K562 (cell line): ENCODE measurements around the gene BFSP1. TPM values are rescaled to one million over a fixed set of nuclear protein-coding genes. Genes with fewer than 3 reads are reported as not detected.

Experiments
- ATAC-seq: fragments of 200-7000 bp; cut with Tn5 transposase; 3 replicates; pipeline ENCODE4 v1.9.1; 2020; ENCODE audit warnings: moderate library complexity
- BruUV-seq: library from RNA; stranded (reverse); fragments of 400-500 nt; replicated peaks from 2 replicates; lab custom pipeline; 2021; lab: Mats Ljungman, UMichigan
- CTCF ChIA-PET: fragments of 300-600 bp; formaldehyde crosslinking; extraction: SDS; loops from one replicate; lab custom pipeline; 2021; ENCODE audit warnings: low intra/inter-chr PET ratio; lab: Yijun Ruan, JAX
- POLR2A ChIA-PET: fragments of 300-600, 350-650 bp; sonication (Branson Sonifier 250); formaldehyde crosslinking; extraction: SDS; loops from one replicate; lab custom pipeline; 2021; ENCODE audit warnings: antibody characterized with exemption, inconsistent platforms; lab: Yijun Ruan, JAX
- DNase-seq, 4 experiments: peaks; one replicate each; pipeline versions ENCODE4 v3.0.0 to v3.0.0-alpha.2; 2011 to 2018; ENCODE audit warnings: low spot score in 3 of 4, mixed read lengths in 3 of 4; ENCODE audit errors: extremely low read depth in 1 of 4
- FAIRE-seq: peaks from 2 replicates; lab custom pipeline; 2011; peaks lifted over from hg19 to GRCh38; lab: Jason Lieb, UNC
- H2AFZ ChIP-seq: 2 replicates; pipeline ENCODE4 v1.6.0; 2011; ENCODE audit warnings: low read depth, low read length, control low read depth, inconsistent platforms
- H3K27ac ChIP-seq: fragments of 200-600 bp; 3 replicates; pipeline ENCODE4 v1.8.0; 2011; ENCODE audit warnings: low read depth, mild to moderate bottlenecking, control low read depth, inconsistent platforms, low read length, moderate library complexity, mixed read lengths; ENCODE audit errors: extremely low read depth
- H3K27me3 ChIP-seq, 2 experiments: fragments of 300-600 bp in 1 of 2; 2 replicates in 1 of 2; 3 replicates in 1 of 2; pipeline versions ENCODE4 v1.6.0 to v1.8.0; 2011; ENCODE audit warnings: inconsistent platforms in 2 of 2, low read length in 2 of 2, mild to moderate bottlenecking in 1 of 2, mixed read lengths in 1 of 2, moderate library complexity in 1 of 2; ENCODE audit not compliant: control insufficient read depth in 2 of 2, insufficient read depth in 2 of 2
- H3K36me3 ChIP-seq: fragments of 300-600 bp; 3 replicates; pipeline ENCODE4 v1.8.0; 2011; ENCODE audit warnings: mild to moderate bottlenecking, low read length, inconsistent platforms; ENCODE audit not compliant: control insufficient read depth, insufficient read depth
- H3K4me1 ChIP-seq, 2 experiments: fragments of 200-600 bp in 1 of 2; replicated peaks in 1 of 2; 2 replicates in 1 of 2; 3 replicates in 1 of 2; pipeline versions ENCODE4 v1.5.1 to v1.8.0; 2011; ENCODE audit warnings: inconsistent platforms in 2 of 2, low read length in 2 of 2, mild to moderate bottlenecking in 1 of 2, mixed read lengths in 1 of 2, moderate library complexity in 1 of 2; ENCODE audit not compliant: control insufficient read depth in 2 of 2, insufficient read depth in 2 of 2
- H3K4me2 ChIP-seq: 2 replicates; pipeline ENCODE4 v1.6.1; 2011; ENCODE audit warnings: low read length, control low read depth, inconsistent platforms, mixed read lengths; ENCODE audit not compliant: insufficient read depth
- H3K4me3 ChIP-seq: fragments of 200-600 bp; sonication (generic), shearing (Covaris generic); 2 replicates; pipeline ENCODE4 v1.5.1; 2016; ENCODE audit warnings: control low read depth, inconsistent platforms
- H3K79me2 ChIP-seq: fragments of 200-600 bp; 3 replicates; pipeline ENCODE4 v1.8.0; 2011; ENCODE audit warnings: low read length, inconsistent platforms; ENCODE audit not compliant: control insufficient read depth, insufficient read depth
- H3K9ac ChIP-seq, 2 experiments: 2 replicates each; pipeline versions ENCODE4 v1.6.0 to v1.6.1; 2011; ENCODE audit warnings: low read depth in 2 of 2, low read length in 2 of 2, control low read depth in 1 of 2, inconsistent platforms in 1 of 2, mild to moderate bottlenecking in 1 of 2, mixed read lengths in 1 of 2; ENCODE audit not compliant: insufficient read depth in 1 of 2
- H3K9me1 ChIP-seq: one replicate; pipeline ENCODE4 v1.6.0; 2011; ENCODE audit warnings: inconsistent platforms, mild to moderate bottlenecking, low read length, moderate library complexity; ENCODE audit not compliant: control insufficient read depth, insufficient read depth
- H3K9me3 ChIP-seq: replicated peaks from 2 replicates; pipeline ENCODE4 v1.5.1; 2011; ENCODE audit warnings: low read depth, low read length, inconsistent platforms; ENCODE audit not compliant: control insufficient read depth, insufficient read depth
- H4K20me1 ChIP-seq: replicated peaks from 2 replicates; pipeline ENCODE4 v1.6.1; 2011; ENCODE audit warnings: low read length, inconsistent platforms, mixed read lengths; ENCODE audit not compliant: control insufficient read depth, insufficient read depth
- CREB3 ChIP-seq: fragments of 450-650 bp; conservative IDR thresholded peaks from 2 replicates; pipeline ENCODE4 v1.6.1; 2016; ENCODE audit warnings: missing genetic modification characterization, low read depth, mild to moderate bottlenecking, missing compliant biosample characterization, moderate library complexity
- DMBX1 ChIP-seq: fragments of 250-450 bp; sonication (Bioruptor Pico); IDR thresholded peaks from 2 replicates; pipeline ENCODE4 v1.8.0; 2022; ENCODE audit warnings: inconsistent platforms, mild to moderate bottlenecking, moderate library complexity, borderline replicate concordance
- E2F4 ChIP-seq: sonication (generic); formaldehyde crosslinking; IDR thresholded peaks from 2 replicates; pipeline ENCODE4 v1.8.0; 2022; ENCODE audit warnings: mild to moderate bottlenecking, low read depth, missing genetic modification reagents
- ERF ChIP-seq: fragments of 450-650 bp; formaldehyde crosslinking; IDR thresholded peaks from 2 replicates; pipeline ENCODE4 v1.4.0; 2020; ENCODE audit warnings: mild to moderate bottlenecking, mixed read lengths
- NKRF ChIP-seq: fragments of 450-650 bp; IDR thresholded peaks from 2 replicates; pipeline ENCODE4 v1.6.1; 2016; ENCODE audit warnings: borderline replicate concordance
- NR2C2 ChIP-seq, 2 experiments: fragments of 200-800 bp in 1 of 2; sonication (Bioruptor generic) in 1 of 2; sonication (generic) in 1 of 2; formaldehyde crosslinking in 1 of 2; IDR thresholded peaks; 2 replicates each; pipeline versions ENCODE4 v1.6.1 to v1.8.0; 2016 to 2022; ENCODE audit warnings: mild to moderate bottlenecking in 1 of 2, missing compliant biosample characterization in 1 of 2, missing genetic modification characterization in 1 of 2, missing genetic modification reagents in 1 of 2
- PPARD ChIP-seq: fragments of 250-450 bp; sonication (Bioruptor Pico); IDR thresholded peaks from 2 replicates; pipeline ENCODE4 v1.8.0; 2022; ENCODE audit warnings: inconsistent platforms, mild to moderate bottlenecking, moderate library complexity
- PRPF4 ChIP-seq: fragments of 200-400 bp; formaldehyde crosslinking; IDR thresholded peaks from one replicate; pipeline ENCODE4 v1.6.1; 2017; ENCODE audit warnings: low read length, low read depth, mild to moderate bottlenecking; ENCODE audit not compliant: insufficient read depth, poor library complexity, severe bottlenecking
- PTTG1 ChIP-seq: fragments of 450-650 bp; IDR thresholded peaks from 2 replicates; pipeline ENCODE4 v1.6.1; 2016; ENCODE audit warnings: low read depth, mild to moderate bottlenecking, missing genetic modification characterization, missing compliant biosample characterization
- ZFX ChIP-seq: sonication (generic); formaldehyde crosslinking; IDR thresholded peaks from 2 replicates; pipeline ENCODE4 v1.8.0; 2022; ENCODE audit warnings: mild to moderate bottlenecking, missing genetic modification reagents, moderate library complexity
- ZKSCAN3 ChIP-seq: fragments of 250-450 bp; sonication (Bioruptor Pico); IDR thresholded peaks from 2 replicates; pipeline ENCODE4 v1.4.0; 2020
- ZNF140 ChIP-seq: fragments of 250-450 bp; sonication (Bioruptor Pico); IDR thresholded peaks from 2 replicates; pipeline ENCODE4 v1.8.0; 2021; ENCODE audit warnings: moderate library complexity, mild to moderate bottlenecking, inconsistent platforms
- ZNF511 ChIP-seq: sonication (generic); formaldehyde crosslinking; IDR thresholded peaks from 2 replicates; pipeline ENCODE4 v1.8.0; 2022; ENCODE audit warnings: mild to moderate bottlenecking, missing genetic modification reagents
- WGBS: fragments of 100-300 bp; shearing (Covaris generic); methylation state at CpG from one replicate; pipeline ENCODE4 v1.1.6; 2016; ENCODE audit warnings: low coverage, mixed read lengths; ENCODE audit not compliant: insufficient coverage; ENCODE audit errors: missing lambda C conversion rate; 5-methylcytosine and 5-hydroxymethylcytosine counted together
- in situ Hi-C: fragments of 300-500 bp; cut with MboI; formaldehyde crosslinking; loops from 4 replicates; pipeline ENCODE4 v1.15.0; 2018; ENCODE audit warnings: inconsistent platforms, mixed read lengths
- intact Hi-C: fragments of 100-400 bp; cut with micrococcal nuclease; formaldehyde crosslinking; loops from 2 replicates; pipeline ENCODE4 v1.14.2; 2022
- polyA plus RNA-seq, 8 experiments: library from polyadenylated mRNA; depleted of rRNA in 4 of 8; stranded (reverse) in 5 of 8; unstranded in 3 of 8; fragments of >200 nt; fragmentation: Nextera tagmentation in 2 of 8; fragmentation: Illumina TruSeq in 1 of 8; extraction: Ambion mirVana in 2 of 8; extraction: Trizol in 1 of 8; gene quantifications; 2 replicates each; pipeline versions ENCODE4 v1.2.1 to v1.2.3, GENCODE V29; 2011 to 2014; ENCODE audit warnings: inconsistent platforms in 1 of 8, missing spikeins in 1 of 8
- total RNA-seq, 7 experiments: library from RNA; depleted of rRNA in 6 of 7; stranded (reverse); fragments of >200 nt in 6 of 7; fragmentation: Illumina TruSeq in 2 of 7; extraction: Trizol in 2 of 7; gene quantifications; 2 replicates each; pipeline versions ENCODE4 v1.2.1 to v1.2.3, GENCODE V29; 2011 to 2021; ENCODE audit warnings: low replicate concordance in 1 of 7
- TF ChIP-seq, protein P1 (sequence below): sonication (generic); formaldehyde crosslinking; IDR thresholded peaks from 2 replicates; pipeline ENCODE4 v1.8.1; 2023; ENCODE audit warnings: mild to moderate bottlenecking, missing genetic modification reagents

Gene BFSP1
- total and polyA plus RNA-seq, 9 of the 15 experiments (the other 6 are each of a cell fraction or from before 2014, with no cell fraction given) = 0.09 to 0.86 (median 0.40) TPM

DNA sequence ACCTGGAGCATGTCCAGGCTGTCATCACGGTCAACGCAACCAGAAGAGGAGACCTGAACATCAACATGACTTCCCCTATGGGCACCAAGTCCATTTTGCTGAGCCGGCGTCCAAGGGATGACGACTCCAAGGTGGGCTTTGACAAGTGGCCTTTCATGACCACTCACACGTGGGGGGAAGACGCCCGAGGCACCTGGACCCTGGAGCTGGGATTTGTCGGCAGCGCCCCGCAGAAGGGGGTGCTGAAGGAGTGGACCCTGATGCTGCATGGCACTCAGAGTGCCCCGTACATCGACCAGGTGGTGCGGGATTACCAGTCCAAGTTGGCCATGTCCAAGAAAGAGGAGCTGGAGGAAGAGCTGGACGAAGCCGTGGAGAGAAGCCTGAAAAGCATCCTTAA lies 49.5 kb downstream of the BFSP1 start (continued):
- TF ChIP-seq, protein P1, sequence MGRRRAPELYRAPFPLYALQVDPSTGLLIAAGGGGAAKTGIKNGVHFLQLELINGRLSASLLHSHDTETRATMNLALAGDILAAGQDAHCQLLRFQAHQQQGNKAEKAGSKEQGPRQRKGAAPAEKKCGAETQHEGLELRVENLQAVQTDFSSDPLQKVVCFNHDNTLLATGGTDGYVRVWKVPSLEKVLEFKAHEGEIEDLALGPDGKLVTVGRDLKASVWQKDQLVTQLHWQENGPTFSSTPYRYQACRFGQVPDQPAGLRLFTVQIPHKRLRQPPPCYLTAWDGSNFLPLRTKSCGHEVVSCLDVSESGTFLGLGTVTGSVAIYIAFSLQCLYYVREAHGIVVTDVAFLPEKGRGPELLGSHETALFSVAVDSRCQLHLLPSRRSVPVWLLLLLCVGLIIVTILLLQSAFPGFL = no peak
- no peak for TF ChIP-seq ZKSCAN3 (CRISPR knock-in tag)

GRCh38 chr20:17480696-17481095 lies 50.5 kb downstream of the BFSP1 start:
- no peak for FAIRE-seq
- Histone ChIP-seq H3K79me2 (no peaks in the 10 kb centered on the region), H3K4me3 (no peak overlapping the region), H3K9me1 (no peaks in the 10 kb centered on the region), H3K27ac (no peak overlapping the region), H3K9me3 (no peaks in the 10 kb centered on the region), H2AFZ (no peak overlapping the region), H3K4me2 (no peak overlapping the region), H4K20me1 (no peaks in the 10 kb centered on the region), H3K9ac (no peak overlapping the region), H3K36me3 (no peaks in the 10 kb centered on the region), H3K4me1 (no peaks in the 10 kb centered on the region), H3K27me3 (peaks cover 5 to 13% of the 10 kb centered on the region in 2 experiments; a peak in 4 of 5 replicates)
- no peak for ATAC-seq
- ChIA-PET CTCF (no interaction called here), POLR2A (interaction anchor here (0.6 to 1.3 kb wide), 3 partner anchors 8 to 129 kb away, joined by 3 to 5 read pairs (median 4); no protein-coding TSS in a partner anchor)
- in situ Hi-C loops (no loop called here), intact Hi-C loops (no loop called here)
- BruUV-seq = no TSS peak
- WGBS = 2% methylated on average over 7 of the region's 11 CpGs
- DNase-seq = no peak
- TF ChIP-seq PPARD (no peak), E2F4 (CRISPR knock-in tag) (no peak), ZNF511 (CRISPR knock-in tag) (no peak), ERF (no peak), NKRF (no peak), PRPF4 (no peak), NR2C2 (CRISPR knock-in tag; IDR thresholded peaks at IDR 0.05) (no peak), NR2C2 (tag; IDR thresholded peaks at IDR 0.05) (no peak), CREB3 (no peak), ZNF140 (CRISPR knock-in tag) (no peak), ZFX (CRISPR knock-in tag) (no peak), PTTG1 (no peak), DMBX1 (CRISPR knock-in tag) (no peak)
